Fibroblast of upper back skin (primary cell): ENCODE data around the gene KLHL11.

Source experiments
- DNase-seq: peaks from one replicate; pipeline ENCODE4 v3.0.0-alpha.2; 2013

The KLHL11 gene, protein sequence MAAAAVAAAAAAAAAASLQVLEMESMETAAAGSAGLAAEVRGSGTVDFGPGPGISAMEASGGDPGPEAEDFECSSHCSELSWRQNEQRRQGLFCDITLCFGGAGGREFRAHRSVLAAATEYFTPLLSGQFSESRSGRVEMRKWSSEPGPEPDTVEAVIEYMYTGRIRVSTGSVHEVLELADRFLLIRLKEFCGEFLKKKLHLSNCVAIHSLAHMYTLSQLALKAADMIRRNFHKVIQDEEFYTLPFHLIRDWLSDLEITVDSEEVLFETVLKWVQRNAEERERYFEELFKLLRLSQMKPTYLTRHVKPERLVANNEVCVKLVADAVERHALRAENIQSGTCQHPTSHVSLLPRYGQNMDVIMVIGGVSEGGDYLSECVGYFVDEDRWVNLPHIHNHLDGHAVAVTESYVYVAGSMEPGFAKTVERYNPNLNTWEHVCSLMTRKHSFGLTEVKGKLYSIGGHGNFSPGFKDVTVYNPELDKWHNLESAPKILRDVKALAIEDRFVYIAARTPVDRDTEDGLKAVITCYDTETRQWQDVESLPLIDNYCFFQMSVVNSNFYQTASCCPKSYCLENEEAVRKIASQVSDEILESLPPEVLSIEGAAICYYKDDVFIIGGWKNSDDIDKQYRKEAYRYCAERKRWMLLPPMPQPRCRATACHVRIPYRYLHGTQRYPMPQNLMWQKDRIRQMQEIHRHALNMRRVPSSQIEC

DNA sequence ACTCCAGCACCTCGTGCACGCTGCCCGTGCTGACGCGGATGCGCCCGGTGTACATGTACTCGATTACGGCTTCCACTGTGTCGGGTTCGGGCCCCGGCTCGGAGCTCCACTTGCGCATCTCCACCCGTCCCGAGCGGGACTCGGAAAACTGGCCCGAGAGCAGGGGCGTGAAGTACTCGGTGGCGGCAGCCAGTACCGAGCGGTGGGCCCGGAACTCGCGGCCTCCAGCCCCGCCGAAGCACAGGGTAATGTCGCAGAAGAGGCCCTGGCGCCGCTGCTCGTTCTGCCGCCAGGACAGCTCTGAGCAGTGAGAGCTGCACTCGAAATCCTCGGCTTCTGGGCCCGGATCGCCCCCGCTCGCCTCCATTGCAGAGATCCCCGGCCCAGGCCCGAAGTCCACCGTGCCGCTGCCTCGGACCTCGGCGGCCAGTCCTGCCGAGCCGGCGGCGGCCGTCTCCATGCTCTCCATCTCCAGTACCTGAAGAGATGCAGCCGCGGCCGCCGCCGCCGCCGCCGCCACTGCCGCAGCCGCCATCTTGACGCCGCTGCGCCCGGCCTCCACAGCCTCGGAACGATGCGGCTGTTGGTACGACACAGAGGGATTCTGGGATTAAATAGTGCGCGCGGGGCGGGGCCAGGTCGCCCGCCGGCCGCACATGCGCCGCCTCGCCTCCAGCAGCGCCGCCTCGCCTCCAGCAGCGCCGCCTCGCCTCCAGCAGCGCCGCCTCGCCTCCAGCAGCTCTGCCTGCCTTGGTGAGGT lies at the start of gene KLHL11:
TSS of gene KLHL11 (minus strand) at position 588 of the 760 bp plus-strand sequence. CDS start at position 535, 53 bp downstream.
- DNase-seq, result peak; percentile 85

DNA sequence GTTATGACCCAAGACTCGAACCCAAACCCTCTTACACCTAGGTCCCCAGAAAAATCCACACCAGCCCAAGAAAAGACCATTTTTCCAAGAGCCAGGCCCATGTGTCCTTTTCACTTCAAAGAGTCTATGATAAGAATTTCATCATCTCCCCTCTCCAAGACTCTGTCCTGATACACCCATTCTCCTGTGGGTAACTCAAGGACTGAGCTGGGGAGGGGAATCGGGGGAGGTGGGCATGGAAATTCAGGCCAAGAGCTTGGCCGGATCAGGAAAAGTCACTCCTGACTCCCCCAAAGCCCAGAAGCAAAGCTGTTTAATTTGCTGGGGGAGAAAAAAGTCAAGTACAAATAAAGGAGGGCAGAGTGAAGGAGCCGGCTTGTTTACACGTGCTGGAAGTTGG lies 49.8 kb upstream of the KLHL11 start:
- DNase-seq, result no peak

DNA sequence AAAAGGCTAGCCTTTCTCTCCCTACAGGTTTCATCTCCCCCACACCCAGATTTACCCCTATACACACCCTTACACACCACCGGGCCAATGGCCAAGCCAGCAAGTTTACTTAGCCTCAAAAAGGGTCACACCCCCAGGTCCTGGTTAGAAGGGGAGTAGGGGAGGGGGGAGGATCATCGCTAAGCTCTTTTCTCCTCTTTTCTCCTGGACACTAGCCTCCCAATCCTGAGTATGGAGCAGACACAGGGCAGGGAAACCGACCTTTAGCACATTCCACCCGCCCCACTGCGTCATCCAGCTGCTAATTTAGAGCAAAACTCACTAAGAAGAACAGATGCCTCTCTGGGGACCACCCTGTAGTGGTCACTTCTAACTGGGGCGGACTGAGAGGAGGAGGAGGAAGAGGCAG lies 49.1 kb upstream of the KLHL11 start:
- DNase-seq, result peak; percentile 36

DNA sequence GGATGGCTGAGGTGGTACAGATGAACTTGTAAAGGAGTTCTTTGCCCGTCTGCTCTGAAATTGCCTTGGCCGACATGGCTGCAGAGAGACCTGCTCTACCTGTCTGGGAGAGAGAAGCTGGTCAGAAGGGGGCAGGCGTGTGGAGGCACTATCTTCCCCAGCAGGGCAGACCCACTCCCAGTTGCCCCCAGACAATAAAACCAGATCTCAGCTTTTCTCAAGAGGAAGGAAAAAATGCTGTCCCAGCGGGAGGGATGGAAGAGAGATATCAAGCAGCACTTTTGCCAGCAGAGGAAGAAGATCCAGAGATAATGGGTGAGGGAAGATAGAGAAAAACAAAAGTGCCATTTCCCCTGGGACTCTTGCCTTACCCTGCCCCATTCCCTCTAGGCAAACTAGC lies 48.6 kb upstream of the KLHL11 start:
- no peak for DNase-seq

DNA sequence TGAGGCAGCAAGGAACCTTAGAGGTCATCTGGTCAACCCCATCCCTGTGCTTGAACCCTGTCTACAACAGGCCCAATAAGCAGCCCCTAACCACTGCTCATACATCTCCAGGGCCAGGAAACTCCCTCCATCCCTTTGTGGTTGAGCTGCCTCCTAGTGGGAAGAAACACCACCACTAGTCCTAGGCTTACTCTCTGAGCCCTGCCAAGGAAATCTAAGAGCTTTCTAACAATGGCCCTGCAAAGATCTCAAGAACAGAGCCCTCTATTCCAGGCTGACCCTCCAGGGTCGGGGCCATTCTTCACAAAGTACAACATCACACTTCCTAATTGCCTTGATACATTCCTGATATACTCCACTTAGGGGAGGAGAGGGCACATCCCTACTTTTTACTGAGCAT lies 47.7 kb upstream of the KLHL11 start:
- no peak for DNase-seq

DNA sequence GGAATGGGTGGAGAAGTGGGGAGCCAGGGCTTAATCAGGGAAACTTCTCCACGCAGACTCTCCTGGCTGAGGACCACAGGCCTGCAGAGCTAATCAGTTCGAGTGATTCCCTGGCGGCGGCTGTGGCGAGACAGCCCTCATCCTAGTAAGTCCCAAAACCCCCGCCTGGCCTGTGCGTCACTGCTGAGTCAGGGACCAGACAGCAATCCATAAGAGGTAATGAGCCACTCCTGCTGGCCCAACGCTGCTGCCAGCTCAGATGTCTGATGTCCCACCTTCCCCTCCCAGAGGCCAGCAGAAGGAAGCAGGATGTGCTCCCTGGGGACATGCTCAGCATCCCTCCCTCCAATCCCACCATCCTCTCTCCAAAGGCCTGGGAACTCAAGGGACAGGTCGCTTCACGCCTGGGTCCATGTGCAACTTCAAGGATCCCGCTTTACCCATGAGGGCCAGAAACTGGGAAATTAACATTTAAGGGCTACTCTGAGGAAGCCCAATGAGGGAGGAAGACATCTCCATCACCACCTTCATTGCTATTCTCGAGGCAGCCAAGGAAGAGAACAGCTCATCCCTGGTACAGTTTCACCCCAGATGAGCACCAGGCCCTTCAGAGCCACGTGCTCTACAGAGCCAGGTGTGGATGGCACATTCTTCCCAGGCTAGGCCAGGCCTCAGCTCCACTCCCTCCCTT lies 45.6 kb upstream of the KLHL11 start:
- DNase-seq, result peak; percentile 97

DNA sequence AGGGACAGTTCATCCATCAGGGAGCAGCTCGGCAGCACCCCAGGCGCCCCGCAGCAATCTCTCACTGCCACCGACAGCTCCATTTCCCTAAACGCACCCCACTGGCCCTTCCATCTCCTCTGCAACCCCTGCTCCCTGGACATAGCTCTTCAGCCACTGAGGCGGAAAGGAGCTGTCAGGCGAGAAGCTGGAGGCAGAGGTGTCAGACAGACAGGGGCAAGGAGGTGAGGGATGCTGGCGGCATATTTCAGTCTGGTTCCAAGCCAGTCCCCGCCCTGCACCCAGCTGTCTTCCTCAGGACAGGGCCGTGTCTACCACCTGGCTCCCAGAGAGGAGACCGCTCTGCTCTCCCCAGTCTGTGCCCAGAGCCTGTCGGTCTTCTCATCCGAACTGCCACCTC lies 43.9 kb upstream of the KLHL11 start:
- no peak for DNase-seq

DNA sequence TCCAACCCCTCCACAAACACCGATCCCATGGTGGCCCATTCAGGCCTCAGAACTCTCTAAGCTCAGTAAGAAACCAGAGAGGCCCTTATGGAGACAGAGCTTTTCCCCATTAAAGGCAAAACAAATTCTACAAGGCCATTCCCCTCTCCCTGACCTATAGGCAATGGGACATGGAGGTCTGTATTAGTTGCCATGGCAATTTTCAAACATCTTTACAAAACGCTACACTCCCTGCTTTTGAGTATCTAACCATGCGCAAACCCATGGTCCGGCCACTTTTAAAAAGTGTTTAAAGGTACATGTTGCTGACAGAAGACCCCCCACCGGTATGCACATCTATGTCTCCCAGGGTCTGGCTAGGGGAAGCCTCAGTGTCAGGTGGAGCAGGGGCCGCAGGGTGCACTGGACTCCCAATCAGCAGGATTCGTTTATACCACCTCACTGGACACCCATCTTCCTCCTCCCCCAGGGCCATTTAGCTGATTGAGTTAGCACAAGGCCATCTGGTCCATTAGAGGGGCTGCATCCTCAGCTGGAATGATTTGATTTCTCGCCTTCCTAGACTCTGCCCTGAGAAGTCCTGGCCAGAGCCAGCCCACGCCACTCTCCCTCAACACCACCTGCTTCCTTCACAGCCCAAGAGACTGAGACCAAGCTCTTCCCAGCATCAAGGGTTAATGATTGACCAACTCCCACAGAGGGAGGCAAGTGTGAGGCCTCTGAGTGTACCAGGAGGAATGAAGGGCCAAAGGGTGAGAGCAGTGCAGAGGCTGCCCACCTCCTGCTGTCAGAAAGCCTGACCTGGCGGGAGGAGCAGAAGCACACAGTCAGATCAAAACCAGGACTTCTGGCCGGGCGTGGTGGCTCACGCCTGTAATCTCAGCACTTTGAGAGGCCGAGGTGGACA lies 42.7 kb upstream of the KLHL11 start:
- no peak for DNase-seq

DNA sequence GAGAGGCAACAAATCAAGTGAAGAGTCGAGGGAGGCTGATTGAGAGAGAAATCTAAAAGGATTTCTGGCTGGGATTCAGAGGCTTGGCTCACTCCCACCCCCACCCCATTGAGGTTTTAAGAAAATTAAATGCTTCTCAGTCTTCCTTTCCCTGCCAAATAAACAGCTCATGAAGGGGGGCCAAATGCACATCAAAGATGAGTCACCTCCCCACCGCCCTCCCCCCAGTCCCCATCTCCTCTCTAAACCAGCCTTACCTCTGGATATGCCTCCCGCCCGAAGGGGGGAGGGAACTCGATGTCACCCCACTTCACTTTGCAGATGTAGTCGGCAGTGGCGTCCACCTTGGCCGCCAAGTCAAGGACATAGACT lies 41.9 kb upstream of the KLHL11 start:
- peak; percentile 89 for DNase-seq

DNA sequence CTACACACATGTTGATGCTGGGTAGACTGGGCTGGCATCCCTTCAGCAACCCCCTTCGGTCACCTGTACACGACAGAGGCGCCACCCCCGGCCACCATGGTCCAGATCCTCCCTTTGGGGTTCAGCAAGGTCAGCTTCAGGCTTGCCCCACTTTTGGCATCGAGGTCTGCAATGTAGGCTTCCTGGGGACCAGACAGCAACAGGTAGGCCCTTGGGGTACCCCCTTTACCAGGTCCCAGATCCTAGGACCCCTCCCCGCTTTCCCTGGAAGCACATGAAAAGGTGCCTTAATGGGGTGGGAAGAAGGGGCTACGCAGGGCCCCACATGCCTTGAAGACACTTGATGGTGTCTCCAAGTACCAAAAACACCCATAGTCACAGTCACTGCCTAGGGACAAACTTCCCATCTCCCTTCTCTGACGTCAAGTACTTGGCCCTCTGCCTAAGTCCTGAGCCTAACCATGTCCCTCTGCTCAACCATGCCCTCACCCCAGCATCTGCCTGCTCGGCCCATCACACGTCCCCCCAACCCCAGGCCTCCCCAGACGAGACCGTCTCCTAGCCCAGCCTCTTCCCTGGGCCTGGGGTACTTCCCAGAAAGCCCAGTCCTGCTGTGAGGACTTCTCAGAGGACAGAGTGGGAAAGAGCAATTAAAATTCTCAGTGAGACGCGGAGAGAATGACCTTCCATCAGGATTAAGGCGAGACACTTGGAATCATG lies 41.4 kb upstream of the KLHL11 start:
- no peak for DNase-seq

DNA sequence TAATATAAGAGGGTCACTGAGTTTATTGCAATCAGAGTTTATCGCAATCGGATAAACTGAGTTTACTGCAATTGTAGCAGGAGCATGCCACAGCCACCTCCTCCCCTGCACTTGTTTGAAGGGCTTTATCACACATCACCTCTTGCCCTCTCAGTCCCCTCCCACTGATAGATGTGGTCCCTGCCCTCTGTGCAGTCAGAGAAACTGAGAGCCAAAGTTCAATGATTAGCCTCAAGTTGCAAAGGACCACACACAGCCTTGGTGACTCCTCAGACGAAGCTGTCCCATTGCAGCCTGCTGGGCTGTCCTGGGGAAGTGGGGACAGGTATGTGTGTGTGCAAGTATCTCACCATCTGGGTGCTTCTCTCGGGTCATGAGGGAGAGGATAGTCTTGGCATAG lies 39.9 kb upstream of the KLHL11 start:
- no peak for DNase-seq

DNA sequence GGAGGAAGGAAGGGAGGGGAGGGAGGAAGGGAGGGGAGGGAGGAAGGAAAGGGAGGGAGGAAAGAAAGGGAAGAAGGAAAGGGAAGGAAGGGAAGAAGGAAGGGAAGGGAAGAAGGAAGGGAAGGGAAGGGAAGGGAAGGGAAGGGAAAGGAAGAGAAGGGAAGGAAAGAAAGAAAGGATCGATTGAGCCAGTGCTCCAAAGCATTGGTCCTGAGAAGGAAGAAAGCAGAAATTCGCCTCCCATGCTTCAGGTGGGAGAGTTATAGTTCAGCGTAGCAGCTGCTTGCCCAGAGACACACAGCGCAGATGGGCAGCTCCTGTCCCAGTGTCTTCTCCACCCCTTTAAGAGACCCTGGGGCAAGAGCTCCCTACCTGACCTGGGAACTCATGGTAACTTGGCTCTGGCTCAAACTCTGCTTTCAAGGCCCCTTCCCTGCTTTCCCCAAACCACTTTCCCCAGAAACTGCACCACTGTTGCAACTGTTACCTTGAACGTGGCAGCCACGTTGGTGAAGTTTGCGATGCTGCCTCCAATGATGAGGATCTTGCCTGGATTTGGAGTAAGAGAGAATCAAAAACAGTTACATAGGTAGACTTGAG lies 39.1 kb upstream of the KLHL11 start:
- DNase-seq, result no peak

DNA sequence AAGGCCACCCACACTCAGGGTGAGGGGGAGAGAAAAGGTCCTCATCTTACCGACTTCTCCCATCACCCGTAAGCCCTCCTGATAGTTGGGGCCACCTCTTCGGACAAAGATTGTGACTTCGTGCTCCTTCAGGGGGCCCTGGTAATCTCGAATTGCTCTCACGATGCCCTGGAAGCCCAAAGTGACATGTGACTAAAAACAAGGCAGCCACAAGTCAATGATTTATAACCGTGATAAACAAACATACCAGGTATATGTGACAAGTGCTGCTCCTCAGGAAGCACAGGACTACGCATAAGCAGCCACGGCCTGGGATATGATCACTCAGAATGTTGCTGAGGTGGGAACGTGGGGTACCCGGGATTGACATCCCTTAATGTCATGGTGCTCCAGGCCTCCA lies 36.4 kb upstream of the KLHL11 start:
- DNase-seq, result no peak

DNA sequence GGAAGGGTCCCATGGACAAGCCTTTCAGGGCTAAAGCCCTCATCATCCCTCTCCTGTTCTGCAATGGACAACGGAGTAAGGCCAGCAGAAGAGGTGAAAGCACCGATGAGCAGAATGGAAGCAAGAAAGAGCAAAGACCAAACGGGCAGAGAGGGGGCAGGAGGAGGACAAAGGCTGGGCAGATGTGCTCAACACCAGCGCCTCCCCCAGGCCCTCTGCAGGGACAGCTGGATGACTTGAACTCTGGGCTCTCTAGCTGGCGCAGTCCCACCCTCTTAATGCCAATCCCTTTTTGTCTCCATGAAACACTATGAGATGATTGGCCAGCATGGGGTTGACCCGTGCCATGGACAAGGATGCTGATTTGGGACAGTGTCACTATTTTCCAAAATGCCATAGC lies 31.5 kb upstream of the KLHL11 start:
- DNase-seq, result no peak

DNA sequence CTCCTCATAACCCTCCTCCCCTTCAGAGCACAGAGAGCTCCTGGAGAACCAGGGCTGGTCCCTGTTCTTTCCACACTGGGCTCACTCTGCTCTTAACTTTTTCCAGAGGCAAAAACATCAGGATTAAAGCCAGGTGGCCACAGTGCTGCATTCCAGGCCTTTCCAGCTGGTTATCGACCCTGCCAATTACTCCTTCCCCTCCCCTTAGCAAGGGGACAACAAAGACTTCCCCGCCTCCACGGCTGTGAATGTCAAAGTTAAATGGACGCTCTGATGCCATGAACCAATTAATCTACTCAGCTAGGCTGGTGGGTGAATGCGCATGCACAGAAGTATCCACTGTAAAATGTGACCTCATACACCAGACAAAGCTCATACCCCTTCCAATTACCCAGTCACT lies 30.4 kb upstream of the KLHL11 start:
- DNase-seq, result peak; percentile 66

DNA sequence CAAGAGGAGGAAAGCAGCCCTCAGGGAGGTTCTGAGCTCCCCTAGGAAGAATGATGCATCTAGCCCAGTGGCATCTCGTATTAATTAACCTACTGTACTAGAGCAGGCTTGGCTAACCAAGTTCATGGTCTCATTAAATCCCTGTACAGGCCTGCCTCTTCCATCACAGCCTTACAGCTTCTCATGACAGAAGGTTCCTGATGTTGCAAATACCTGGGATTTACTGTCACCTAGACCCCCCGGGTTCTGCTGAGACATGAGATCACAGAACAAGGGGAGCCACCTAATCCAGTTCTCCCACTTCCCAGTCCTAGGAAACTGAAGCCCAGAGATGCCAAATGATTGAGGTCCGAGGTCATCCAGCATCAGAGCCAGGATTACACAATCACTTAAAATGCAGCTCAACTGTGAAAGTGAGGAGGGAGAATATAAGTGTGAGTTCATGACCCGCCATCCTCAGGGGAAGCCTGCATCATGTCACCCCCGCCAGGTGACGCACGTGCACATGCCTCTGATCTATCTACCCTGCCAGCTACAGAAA lies 29.6 kb upstream of the KLHL11 start:
- peak; percentile 90 for DNase-seq

DNA sequence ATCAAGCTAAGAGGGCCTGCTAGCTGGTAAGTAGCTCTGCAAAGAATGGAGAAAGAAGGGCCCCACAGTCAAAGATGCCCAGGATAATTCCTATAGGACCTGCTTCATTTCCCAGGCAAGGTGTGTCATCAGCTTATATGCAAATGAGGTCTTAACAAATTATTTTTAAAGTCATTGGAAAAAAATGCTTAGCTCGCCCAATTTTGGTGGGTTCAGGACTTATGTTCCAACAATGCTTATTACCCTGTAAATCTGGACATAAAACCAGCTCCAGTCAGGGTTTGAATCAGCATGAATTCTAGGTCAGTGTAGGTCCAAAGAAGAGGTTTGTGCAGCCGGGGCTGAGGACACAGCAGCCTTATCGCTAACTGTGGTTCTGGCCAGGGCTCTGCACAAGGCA lies 28.2 kb upstream of the KLHL11 start:
- DNase-seq, result no peak

DNA sequence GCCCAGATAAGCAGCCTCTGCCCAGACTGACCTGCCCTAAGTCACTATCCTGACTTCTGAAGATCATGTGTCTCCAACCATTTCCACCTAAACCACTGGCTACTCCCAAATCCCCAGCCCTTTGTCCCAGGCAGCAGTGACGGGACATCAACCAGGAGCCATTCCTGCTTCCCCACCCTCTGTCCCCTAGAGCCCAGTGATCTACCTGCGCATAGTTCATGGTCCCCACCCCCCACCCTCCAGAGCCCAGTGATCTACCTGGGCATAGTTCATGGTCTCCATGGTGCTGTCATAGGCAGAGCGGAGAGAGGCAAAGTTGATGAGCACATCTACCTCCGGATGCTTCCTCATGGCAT lies 26.8 kb upstream of the KLHL11 start:
- DNase-seq, result no peak

DNA sequence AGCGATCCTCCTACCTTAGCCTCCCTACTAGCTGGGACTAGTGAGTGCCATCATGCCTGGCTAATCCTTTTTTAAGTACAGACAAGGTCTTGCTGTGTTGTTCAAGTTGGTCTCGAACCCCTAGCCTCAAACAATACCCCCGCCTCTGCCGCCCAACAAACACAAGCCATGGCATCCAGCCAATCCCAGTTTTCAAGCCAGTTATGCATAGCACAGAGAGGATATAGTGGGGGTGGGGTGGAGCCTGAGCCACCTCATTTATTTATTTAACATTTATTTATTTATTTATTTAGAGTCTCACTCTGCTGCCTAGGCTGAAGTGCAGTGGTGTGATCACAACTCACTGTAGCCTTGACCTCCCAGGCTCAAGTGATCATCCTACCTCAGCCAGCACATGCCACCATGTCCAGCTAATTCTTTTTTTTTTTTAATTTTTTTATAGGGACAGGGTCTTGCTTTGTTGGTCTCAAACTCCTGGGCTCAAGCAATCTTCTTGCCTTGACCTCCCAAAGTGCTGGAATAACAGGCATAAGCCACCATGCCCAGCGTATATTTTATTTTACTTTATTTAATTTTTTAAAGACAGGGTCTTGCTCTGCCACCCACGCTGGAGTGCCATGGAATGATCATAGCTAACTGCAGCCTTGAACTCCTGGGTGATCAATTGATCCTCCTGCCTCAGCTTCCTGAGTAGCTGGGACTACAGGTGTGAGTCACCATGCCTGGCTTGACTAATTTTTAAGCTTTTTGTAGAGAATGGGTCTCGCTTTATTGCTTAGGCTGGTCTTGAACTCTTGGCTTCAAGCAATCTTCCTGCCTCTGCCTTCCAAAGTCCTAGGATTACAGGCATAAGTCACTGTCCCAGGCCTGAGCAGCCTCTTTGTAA lies 26.2 kb upstream of the KLHL11 start:
- DNase-seq, result no peak
